ENCODE results near the gene IRF2.

DNA sequence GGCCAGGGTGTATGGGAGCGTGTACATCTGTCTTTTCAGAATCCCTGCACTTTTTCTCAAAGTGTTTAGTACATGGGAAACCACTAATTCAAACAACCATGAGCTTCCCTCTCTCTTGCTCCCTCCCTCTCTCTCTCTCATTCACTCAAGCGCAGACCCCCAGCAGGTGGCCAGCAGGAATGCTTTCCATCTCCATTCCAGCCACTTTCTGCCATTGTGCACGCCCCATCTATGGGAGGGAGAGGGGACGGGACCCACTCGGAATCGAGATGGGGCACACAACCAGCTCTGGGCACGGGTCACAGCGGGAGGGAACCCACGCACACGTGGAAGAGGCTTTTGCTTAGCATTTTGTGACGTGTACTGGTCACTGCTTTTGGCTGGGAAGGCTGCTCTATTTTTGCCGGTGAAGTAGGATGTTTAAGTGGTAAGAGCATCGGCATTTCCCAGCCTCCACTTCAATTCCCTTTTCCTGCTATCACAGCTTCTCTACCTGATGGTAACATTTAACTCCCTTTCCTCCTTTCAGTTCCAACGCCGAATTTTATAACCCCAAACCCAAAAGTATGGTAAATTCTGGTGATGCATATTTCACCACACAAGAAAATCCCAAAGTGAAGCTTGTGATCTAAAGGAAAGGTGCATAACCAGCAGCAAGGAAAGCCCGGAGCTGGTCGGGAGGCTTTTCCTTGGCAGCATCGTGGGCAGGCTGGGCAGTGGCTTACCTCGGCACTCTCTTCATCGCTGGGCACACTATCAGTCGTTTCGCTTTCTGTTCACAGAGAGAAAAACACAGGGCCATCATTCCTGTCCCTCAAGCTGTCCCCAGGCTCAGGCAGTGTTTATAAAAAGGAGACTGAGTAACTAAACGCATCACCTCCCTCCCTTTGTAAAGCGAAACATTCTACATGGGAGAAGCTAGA, 84.1 kb downstream of the IRF2 start:
- TF ChIP-seq, protein P1, sequence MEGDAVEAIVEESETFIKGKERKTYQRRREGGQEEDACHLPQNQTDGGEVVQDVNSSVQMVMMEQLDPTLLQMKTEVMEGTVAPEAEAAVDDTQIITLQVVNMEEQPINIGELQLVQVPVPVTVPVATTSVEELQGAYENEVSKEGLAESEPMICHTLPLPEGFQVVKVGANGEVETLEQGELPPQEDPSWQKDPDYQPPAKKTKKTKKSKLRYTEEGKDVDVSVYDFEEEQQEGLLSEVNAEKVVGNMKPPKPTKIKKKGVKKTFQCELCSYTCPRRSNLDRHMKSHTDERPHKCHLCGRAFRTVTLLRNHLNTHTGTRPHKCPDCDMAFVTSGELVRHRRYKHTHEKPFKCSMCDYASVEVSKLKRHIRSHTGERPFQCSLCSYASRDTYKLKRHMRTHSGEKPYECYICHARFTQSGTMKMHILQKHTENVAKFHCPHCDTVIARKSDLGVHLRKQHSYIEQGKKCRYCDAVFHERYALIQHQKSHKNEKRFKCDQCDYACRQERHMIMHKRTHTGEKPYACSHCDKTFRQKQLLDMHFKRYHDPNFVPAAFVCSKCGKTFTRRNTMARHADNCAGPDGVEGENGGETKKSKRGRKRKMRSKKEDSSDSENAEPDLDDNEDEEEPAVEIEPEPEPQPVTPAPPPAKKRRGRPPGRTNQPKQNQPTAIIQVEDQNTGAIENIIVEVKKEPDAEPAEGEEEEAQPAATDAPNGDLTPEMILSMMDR (conservative IDR thresholded peaks at IDR 0.05) = no peak
- TF ChIP-seq ZFX (IDR thresholded peaks at IDR 0.05) = no peak

Measured in C4-2B (cell line).